IPS-NIHi7 (cell line): ENCODE measurements around the gene PHF21B.
"Not testable (repeated sequence)": the region's sequence is repeated elsewhere in the genome, so short reads cannot be mapped to it uniquely, and the experiment has no call there.

ENCODE experiments used
- DNase-seq: peaks from one replicate; pipeline ENCODE4 v3.0.0; 2012; ENCODE audit warnings: mixed read lengths; ENCODE audit errors: extremely low spot score

PHF21B gene

DNA sequence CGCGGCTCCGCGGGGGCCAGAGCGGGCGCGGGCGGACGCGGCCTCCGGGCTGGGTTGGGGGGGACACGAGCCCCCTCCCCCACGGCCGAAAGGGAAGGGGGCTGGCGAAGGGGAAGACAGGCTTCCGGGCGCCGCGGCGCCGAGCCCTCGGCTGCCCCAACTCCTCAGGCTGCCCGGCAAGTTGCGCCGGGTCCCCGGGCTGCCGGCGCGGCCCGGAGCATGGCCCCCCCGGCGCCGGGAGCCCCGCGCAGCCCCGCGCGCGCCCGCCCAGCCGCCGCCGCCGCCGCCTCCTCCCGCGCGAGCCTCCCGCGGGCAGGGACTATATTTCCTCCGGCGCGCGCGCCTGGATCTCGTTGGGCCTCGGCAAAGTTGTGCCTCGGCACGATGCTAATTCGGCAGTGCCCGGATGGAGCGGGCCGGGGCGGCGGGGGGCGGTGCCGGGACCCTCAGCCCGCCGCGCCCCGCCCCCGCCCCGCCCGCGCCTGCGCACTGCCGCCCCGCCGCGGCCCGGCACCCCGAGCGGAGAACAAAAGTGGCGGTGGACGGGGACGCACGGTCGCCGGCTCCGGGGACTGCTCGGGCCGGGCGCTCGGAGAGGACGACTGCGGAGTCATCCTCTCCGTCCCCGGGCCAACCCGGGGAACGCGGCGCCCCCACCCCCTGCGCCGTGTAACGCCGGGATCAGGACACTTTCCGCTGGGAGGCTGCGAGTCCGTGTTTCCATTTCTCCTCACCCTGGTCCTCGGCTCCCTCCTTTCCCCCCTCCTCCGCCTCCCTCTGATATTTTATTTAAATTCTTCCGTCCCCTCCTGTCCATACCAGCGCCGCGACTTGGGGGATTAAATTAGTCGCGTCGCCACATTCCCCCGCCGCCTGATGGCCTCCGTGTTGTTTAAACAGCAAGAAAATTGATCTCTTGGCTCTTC is at the start of gene PHF21B:
Gene PHF21B, minus strand, starts transcription at position 400 of the 926 bp plus-strand sequence. CDS start 456 bp downstream, outside the sequence.
- peak; percentile 88 for DNase-seq

GRCh38 chr22:45059296-45059695 is 49.5 kb upstream of the PHF21B start:
- DNase-seq, result no peak

DNA sequence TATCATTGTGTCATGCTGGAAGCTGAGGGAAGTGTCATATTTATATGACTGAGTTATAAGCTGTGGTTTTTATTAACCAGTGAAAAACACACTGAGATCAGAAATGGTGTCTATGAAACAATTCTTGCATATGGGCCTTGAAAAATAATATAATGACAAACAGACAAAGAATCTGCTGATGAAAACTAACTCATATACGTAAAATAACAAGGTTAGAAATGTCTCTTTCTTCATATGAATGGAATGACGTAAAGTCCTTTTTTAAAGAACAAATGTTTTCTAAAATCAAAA is 48.8 kb upstream of the PHF21B start:
- no peak for DNase-seq

DNA sequence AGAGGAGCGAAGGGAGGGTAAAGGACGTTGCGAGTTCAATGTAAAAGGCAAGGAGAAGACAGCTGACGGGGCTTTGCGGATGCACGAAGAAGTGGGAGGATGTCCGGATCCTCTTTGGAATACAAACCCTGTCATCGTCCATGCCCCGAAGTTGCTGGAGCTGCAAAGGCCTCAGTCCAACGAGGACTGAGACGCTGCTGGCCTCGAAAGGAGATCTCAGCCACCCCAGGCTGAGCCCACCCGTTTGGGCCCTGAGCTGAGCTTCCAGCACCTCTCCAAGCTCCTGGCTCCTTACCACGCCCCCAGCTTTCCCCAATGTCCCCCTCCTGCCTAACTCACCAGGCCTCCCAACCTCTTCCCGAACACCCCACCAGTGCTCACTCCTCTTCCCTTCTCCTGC is 46.1 kb upstream of the PHF21B start:
- no peak for DNase-seq

- DNase-seq, result no peak
Observed at GRCh38 chr22:45053571-45053970, 43.8 kb upstream of the PHF21B start.

- DNase-seq, result no peak
Observed at GRCh38 chr22:45053094-45053493, 43.3 kb upstream of the PHF21B start.

DNA sequence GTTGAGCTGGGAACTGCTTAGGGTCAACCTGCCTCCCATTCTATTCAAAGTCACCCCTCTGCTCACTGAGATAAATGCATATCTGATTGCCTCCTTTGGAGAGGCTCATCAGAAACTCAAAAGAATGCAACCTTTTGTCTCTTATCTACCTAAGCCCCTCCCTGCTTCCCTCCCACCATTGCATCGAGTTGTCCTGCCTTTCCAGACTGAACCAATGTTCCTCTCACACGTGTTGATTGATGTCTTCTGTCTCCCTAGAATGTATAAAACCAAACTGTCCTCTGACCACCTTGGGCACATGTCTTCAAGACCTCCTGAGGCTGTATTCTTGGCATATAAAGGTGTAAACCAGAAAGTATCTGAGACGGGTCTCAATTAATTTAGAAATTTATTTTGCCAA is 42.9 kb upstream of the PHF21B start:
- DNase-seq, result not testable (repeated sequence)

GRCh38 chr22:45051946-45052345 is 42.1 kb upstream of the PHF21B start:
- no peak for DNase-seq

DNA sequence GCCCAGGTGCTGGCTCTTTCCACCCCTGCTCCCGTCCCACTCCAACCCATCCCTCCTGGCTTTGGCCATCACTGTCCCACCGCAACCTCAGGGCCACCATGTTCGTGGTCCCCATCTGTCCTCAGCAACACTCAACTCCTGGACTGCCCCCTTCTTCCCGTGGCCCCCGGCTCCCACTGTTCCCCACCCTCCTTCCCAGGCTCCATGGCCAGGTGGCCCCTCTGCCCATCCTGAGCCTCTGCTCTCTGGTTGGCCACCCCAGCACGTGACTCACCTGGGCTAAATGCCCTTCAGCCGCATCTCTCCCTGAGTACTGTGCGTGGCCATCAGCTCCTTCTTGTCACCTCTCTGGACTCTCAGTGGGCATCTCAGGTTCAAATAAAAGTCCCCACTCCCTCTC is 41.6 kb upstream of the PHF21B start:
- no peak for DNase-seq

DNA sequence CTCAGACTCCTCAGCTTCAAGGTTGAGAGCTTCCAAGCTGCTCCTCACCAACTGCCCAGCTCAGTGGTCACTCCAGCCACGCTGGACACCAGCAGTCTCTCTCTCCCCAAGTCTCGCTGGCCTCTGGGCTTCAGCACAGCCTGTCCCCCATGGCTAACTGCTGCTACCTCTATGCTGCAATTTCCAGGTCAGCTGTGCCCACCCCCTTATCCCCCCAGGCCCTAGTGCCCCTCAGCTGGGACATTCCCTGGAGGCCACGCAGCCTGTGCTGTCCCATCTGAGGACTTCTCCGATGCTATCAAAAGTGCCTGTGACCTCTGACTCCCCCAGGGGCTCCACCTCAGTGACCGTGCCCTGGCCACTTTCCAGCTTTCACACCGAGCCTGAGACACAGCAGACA is 37.5 kb upstream of the PHF21B start:
- no peak for DNase-seq

DNA sequence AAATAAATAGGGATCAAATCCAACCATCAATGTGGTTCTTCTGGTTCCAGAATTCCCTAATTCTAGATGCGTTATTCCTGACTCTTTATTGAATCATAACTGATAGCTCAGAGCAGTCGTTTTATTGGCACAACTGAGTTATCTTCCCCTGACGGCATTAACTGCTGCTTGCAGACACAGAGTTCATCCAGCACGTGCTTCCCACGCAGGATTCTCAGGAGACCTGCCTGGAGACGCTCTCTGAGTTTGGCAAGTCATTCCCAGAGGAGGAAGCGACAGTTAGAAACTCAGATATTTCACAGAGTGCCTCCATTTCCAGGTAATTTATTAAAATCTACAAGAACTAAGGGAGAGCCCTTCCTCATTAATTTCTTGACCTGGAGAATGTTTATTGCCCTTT is 35.4 kb upstream of the PHF21B start:
- no peak for DNase-seq

GRCh38 chr22:45042263-45042662 is 32.5 kb upstream of the PHF21B start:
- DNase-seq, result no peak

- DNase-seq, result no peak
Observed at GRCh38 chr22:45039133-45039532, 29.3 kb upstream of the PHF21B start.

- DNase-seq, result no peak
Observed at GRCh38 chr22:45036154-45036553, 26.3 kb upstream of the PHF21B start.

- no peak for DNase-seq
Observed at GRCh38 chr22:45034821-45035220, 25.0 kb upstream of the PHF21B start.

- DNase-seq, result no peak
Observed at GRCh38 chr22:45034156-45034555, 24.4 kb upstream of the PHF21B start.

DNA sequence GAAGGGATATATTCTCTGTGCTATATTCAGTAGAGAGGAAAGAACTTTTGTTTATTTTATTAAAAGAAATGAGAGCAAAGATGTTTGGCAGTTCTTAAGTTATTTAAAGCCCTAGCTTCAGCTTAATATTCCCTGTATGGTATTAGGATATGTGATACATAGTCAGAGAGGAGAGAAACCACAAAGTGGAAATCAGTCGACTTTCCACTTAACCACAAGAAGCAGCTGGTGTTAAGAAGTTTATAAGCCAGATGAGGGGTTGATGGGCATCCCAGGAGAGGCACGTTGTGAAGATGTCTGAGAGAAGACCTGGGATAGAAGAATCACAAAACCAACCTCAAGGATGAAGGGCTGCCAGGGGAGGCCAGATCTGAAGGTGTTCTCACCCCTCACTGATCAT is 23.3 kb upstream of the PHF21B start:
- no peak for DNase-seq

DNA sequence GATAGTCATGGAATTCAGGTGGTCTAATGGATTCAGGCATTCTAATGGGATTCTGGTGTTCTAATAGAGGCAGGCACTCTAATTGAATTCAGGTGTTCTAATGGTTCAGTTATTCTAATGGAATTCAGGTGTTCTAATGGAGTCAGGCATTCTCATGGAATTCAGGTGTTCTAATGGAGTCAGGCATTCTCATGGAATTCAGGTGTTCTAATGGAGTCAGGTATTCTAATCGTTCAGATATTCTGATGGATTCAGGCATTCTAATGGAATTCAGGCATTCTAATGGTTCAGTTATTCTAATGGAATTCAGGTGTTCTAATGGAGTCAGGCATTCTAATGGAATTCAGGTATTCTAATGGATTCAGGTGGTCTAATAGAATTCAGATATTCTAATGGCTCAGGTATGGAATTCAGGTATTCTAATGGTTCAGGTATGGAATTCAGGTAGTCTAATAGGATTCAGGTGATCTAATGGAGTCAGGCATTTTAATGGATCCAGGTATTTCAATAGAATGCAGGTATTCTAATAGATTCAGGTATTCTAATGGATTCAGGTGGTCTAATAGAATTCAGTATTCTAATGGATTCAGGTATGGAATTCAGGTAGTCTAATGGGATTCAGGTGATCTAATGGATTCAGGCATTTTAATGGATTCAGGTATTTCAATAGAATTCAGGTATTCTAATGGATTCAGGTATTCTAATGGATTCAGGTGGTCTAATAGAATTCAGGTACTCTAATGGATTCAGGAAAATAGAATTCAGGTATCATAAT is 22.0 kb upstream of the PHF21B start:
- no peak for DNase-seq

DNA sequence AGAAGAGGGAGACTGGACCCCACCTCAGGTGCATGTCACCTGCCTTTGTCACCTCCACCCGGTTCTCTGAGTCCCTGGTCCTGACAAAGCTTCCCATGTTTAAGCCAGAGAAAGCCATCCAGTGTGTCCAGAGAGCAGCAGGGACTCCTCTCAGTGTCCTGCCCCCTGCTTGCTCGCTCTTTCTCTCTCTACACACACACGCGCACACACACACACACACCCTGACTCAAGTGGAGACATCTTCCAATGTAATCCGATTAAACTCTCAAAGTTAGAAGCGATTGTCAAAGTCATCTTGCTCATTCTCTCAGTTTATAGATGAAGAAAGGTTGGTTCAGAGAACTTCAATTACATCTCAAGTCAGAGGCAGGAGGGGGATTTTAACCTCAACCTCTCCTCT is 19.7 kb upstream of the PHF21B start:
- no peak for DNase-seq

- DNase-seq, result no peak
Observed at GRCh38 chr22:45026511-45026910, 16.7 kb upstream of the PHF21B start.

GRCh38 chr22:45023431-45023830 is 13.6 kb upstream of the PHF21B start:
- no peak for DNase-seq

GRCh38 chr22:45019861-45020655 is 10.3 kb upstream of the PHF21B start:
- DNase-seq, result no peak
